ENCODE measurements around the gene B3GALT4. TPM values are rescaled to one million over a fixed set of nuclear protein-coding genes. Genes with fewer than 3 reads are reported as not detected.

B3GALT4 gene
- total RNA-seq = 3.6 and 6.8 TPM in 2 replicates

GRCh38 chr6:33276864-33277662 lies at the start of gene B3GALT4:
B3GALT4 (plus strand) TSS chr6:33277123; CDS start chr6:33277420, 297 bp downstream.

GRCh38 chr6:33271468-33272274 lies 5.3 kb upstream of the B3GALT4 start, which contains the start of the genes RPS18 and VPS52:
RPS18 (plus strand) TSS chr6:33272075; CDS start chr6:33272120, 45 bp downstream.
VPS52 (minus strand) TSS chr6:33271876; CDS start chr6:33271675, 201 bp downstream.

GRCh38 chr6:33288921-33289783 lies 12.2 kb downstream of the B3GALT4 start, which contains the start of the genes PFDN6 and WDR46:
PFDN6 (plus strand) TSS chr6:33289601; CDS start chr6:33289857, 256 bp downstream.
WDR46 (minus strand) TSS chr6:33289239; CDS start chr6:33289170, 69 bp downstream.

GRCh38 chr6:33298773-33299236 lies 21.9 kb downstream of the B3GALT4 start, which contains the start of gene RGL2:
RGL2 (minus strand) TSS chr6:33298942; CDS start chr6:33298610, 332 bp downstream.

GRCh38 chr6:33313709-33314514 lies 37.0 kb downstream of the B3GALT4 start, which contains the start of gene TAPBP:
TAPBP (minus strand) TSS chr6:33314078; CDS start chr6:33314041, 37 bp downstream.

GRCh38 chr6:33317669-33318425 lies 40.9 kb downstream of the B3GALT4 start, which contains the start of gene ZBTB22:
ZBTB22 (minus strand) TSS chr6:33317744; CDS start chr6:33316916, 828 bp downstream.

Other genes starting within 250 kb of the B3GALT4 start
- gene HLA-DPA1, start 203.5 kb upstream of the B3GALT4 start, total RNA-seq = 1.3 and 1.8 TPM in 2 replicates
- gene HLA-DPB1, start 201.1 kb upstream of the B3GALT4 start, total RNA-seq = 20.7 and 48.1 TPM in 2 replicates
- gene COL11A2, start 84.7 kb upstream of the B3GALT4 start, total RNA-seq = 0.16 TPM in 1 of 2 replicates, not detected in the other
- gene RXRB, start 76.5 kb upstream of the B3GALT4 start, total RNA-seq = 18.2 and 30.1 TPM in 2 replicates
- 125 and 202 TPM in 2 replicates for gene SLC39A7, start 76.3 kb upstream of the B3GALT4 start, total RNA-seq
- gene HSD17B8, start 72.5 kb upstream of the B3GALT4 start, total RNA-seq = 4.9 and 16.4 TPM in 2 replicates
- 17.8 and 22.0 TPM in 2 replicates for gene RING1, start 68.6 kb upstream of the B3GALT4 start, total RNA-seq
- gene VPS52, start 5.2 kb upstream of the B3GALT4 start, total RNA-seq = 26.1 and 26.4 TPM in 2 replicates
- 6,636 and 7,005 TPM in 2 replicates for gene RPS18, start 5.0 kb upstream of the B3GALT4 start, total RNA-seq
- gene WDR46, start 12.1 kb downstream of the B3GALT4 start, total RNA-seq = 52.8 and 61.5 TPM in 2 replicates
- gene PFDN6, start 12.5 kb downstream of the B3GALT4 start, total RNA-seq = 47.4 and 68.0 TPM in 2 replicates
- gene RGL2, start 21.8 kb downstream of the B3GALT4 start, total RNA-seq = 36.6 and 37.5 TPM in 2 replicates
- 101 and 167 TPM in 2 replicates for gene TAPBP, start 37.0 kb downstream of the B3GALT4 start, total RNA-seq
- 17.6 and 20.3 TPM in 2 replicates for gene ZBTB22, start 40.6 kb downstream of the B3GALT4 start, total RNA-seq
- 35.0 and 54.7 TPM in 2 replicates for gene DAXX, start 45.8 kb downstream of the B3GALT4 start, total RNA-seq
- 13.1 and 31.4 TPM in 2 replicates for gene KIFC1, start 114.7 kb downstream of the B3GALT4 start, total RNA-seq
- 20.2 and 20.4 TPM in 2 replicates for gene PHF1, start 133.9 kb downstream of the B3GALT4 start, total RNA-seq
- 205 and 287 TPM in 2 replicates for gene CUTA, start 141.0 kb downstream of the B3GALT4 start, total RNA-seq
- gene SYNGAP1, start 142.9 kb downstream of the B3GALT4 start, total RNA-seq = 3.5 and 13.7 TPM in 2 replicates
- gene ZBTB9, start 177.5 kb downstream of the B3GALT4 start, total RNA-seq = 3.0 and 4.9 TPM in 2 replicates